Measurements from ENCODE around the gene ACOXL.

DNA sequence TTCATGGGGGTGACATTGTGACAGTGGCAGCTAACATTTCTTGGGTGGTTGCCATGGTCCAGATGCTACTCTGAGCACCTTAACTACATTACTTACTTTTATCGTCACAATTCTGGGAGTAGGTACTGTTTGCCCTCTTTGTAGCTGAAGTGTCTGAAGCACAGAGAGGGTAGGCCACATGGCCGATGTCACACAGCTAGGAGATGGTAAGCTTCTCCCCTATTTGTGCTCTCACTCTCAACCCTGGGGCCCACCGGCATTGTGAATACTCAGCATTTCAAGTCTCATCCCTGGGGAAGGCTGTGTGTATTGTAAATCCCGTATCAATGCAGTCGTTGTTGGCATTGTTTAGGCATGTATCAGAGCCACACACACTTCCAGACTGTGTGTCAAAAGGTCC is 136.6 kb downstream of the ACOXL start:
- TF ChIP-seq, protein P1, sequence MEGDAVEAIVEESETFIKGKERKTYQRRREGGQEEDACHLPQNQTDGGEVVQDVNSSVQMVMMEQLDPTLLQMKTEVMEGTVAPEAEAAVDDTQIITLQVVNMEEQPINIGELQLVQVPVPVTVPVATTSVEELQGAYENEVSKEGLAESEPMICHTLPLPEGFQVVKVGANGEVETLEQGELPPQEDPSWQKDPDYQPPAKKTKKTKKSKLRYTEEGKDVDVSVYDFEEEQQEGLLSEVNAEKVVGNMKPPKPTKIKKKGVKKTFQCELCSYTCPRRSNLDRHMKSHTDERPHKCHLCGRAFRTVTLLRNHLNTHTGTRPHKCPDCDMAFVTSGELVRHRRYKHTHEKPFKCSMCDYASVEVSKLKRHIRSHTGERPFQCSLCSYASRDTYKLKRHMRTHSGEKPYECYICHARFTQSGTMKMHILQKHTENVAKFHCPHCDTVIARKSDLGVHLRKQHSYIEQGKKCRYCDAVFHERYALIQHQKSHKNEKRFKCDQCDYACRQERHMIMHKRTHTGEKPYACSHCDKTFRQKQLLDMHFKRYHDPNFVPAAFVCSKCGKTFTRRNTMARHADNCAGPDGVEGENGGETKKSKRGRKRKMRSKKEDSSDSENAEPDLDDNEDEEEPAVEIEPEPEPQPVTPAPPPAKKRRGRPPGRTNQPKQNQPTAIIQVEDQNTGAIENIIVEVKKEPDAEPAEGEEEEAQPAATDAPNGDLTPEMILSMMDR (IDR thresholded peaks at IDR 0.05), result no peak
- no peak for TF ChIP-seq POLR2A (IDR thresholded peaks at IDR 0.05)

Measured in esophagus squamous epithelium (tissue), 4 donors.